A549 (cell line): Measurements from ENCODE around the gene SALL4.

Source experiments
- ELK1 ChIP-seq: fragments of 150-350 bp; IDR thresholded peaks from 2 replicates; pipeline ENCODE4 v1.6.1; 2014; ENCODE audit warnings: low read depth, mild to moderate bottlenecking, low read length
- FOXS1 ChIP-seq: fragments of 250-450 bp; sonication (Bioruptor Pico); IDR thresholded peaks from 2 replicates; pipeline ENCODE4 v1.5.0; 2020; ENCODE audit warnings: mild to moderate bottlenecking, moderate library complexity
- NPAS2 ChIP-seq: fragments of 250-450 bp; sonication (Bioruptor Pico); IDR thresholded peaks from 2 replicates; pipeline ENCODE4 v1.8.0; 2022; ENCODE audit warnings: mild to moderate bottlenecking, moderate library complexity, borderline replicate concordance
- SMC3 ChIP-seq: fragments of >200 bp; sonication (Bioruptor Twin); formaldehyde crosslinking; IDR thresholded peaks from 3 replicates; pipeline ENCODE4 v1.6.1; 2018; ENCODE audit warnings: inconsistent platforms
- TF ChIP-seq, protein P1 (sequence below): fragments of >200 bp; sonication (Bioruptor Twin); formaldehyde crosslinking; IDR thresholded peaks from 3 replicates; pipeline ENCODE4 v1.5.1; 2016

DNA sequence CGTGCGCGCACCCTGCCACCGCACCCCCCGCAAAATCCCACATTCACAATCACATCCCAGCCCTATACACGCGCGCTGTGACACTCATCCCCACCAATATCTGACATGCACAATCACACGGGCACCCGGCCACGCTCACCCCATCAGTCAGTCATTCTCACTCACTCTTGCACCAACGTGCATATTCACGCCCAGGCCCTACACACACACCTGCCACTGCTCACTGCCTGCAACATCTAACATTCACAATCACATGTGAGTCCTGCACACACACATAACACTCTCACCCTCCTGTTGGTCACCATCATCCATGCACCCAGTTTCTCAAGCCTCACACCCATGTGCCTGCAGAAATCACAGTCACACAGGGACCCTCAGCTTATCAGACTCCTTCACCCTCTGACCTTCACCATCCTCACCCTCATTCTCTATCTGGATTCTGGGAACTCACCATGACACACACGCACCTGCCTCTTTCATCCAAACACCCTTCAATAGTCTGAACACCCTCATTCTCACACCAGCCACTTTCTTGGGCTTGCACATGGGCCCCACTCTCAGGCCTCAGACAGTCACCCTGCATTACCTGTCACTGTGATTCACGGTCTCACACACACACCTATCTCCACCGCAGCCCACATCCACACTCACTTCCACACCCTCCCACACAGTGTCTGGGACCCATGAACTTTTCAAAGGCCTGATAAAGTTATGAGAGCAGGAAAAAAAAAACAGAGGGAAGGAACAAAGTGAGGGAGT lies 33.4 kb downstream of the SALL4 start:
- TF ChIP-seq, protein P1, sequence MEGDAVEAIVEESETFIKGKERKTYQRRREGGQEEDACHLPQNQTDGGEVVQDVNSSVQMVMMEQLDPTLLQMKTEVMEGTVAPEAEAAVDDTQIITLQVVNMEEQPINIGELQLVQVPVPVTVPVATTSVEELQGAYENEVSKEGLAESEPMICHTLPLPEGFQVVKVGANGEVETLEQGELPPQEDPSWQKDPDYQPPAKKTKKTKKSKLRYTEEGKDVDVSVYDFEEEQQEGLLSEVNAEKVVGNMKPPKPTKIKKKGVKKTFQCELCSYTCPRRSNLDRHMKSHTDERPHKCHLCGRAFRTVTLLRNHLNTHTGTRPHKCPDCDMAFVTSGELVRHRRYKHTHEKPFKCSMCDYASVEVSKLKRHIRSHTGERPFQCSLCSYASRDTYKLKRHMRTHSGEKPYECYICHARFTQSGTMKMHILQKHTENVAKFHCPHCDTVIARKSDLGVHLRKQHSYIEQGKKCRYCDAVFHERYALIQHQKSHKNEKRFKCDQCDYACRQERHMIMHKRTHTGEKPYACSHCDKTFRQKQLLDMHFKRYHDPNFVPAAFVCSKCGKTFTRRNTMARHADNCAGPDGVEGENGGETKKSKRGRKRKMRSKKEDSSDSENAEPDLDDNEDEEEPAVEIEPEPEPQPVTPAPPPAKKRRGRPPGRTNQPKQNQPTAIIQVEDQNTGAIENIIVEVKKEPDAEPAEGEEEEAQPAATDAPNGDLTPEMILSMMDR = no peak
- TF ChIP-seq ELK1 (no peak), FOXS1 (CRISPR knock-in tag) (no peak), SMC3 (no peak), NPAS2 (CRISPR knock-in tag) (no peak)
